Mesendoderm (in vitro differentiated cells): Measurements from ENCODE around the gene MACROD1.

ENCODE experiments used
- DNase-seq: peaks from one replicate; pipeline ENCODE4 v3.0.0; 2013
- H2AK5ac ChIP-seq: 2 replicates; pipeline ENCODE4 v1.6.1; 2013; ENCODE audit warnings: low read length, inconsistent platforms
- H2BK120ac ChIP-seq: 2 replicates; pipeline ENCODE4 v1.6.1; 2013; ENCODE audit warnings: low read depth, mild to moderate bottlenecking, low read length, moderate library complexity, mixed read lengths
- H2BK15ac ChIP-seq: replicated peaks from 2 replicates; pipeline ENCODE4 v1.6.1; 2013; ENCODE audit warnings: low read depth, mild to moderate bottlenecking, moderate library complexity
- H2BK5ac ChIP-seq: 2 replicates; pipeline ENCODE4 v1.6.1; 2013; ENCODE audit warnings: low read length, inconsistent platforms
- H3K18ac ChIP-seq: 2 replicates; pipeline ENCODE4 v1.6.1; 2013; ENCODE audit warnings: mild to moderate bottlenecking, low read length, mixed read lengths
- H3K23ac ChIP-seq: one replicate; pipeline ENCODE4 v1.6.1; 2013; ENCODE audit warnings: low read length
- H3K27ac ChIP-seq: 2 replicates; pipeline ENCODE4 v1.5.1; 2013; ENCODE audit warnings: low read depth, mild to moderate bottlenecking, inconsistent platforms, low read length, moderate library complexity
- H3K27me3 ChIP-seq: 2 replicates; pipeline ENCODE4 v1.6.1; 2013; ENCODE audit warnings: low read length, control low read depth, mild to moderate bottlenecking, inconsistent platforms; ENCODE audit not compliant: insufficient read depth, poor library complexity
- H3K36me3 ChIP-seq: 2 replicates; pipeline ENCODE4 v1.6.1; 2013; ENCODE audit warnings: low read length, inconsistent platforms; ENCODE audit not compliant: control insufficient read depth, insufficient read depth
- H3K4ac ChIP-seq: one replicate; pipeline ENCODE4 v1.6.1; 2013; ENCODE audit warnings: low read depth, mild to moderate bottlenecking, low read length, moderate library complexity
- H3K4me1 ChIP-seq: 2 replicates; pipeline ENCODE4 v1.6.1; 2013; ENCODE audit warnings: low read depth, low read length, inconsistent platforms; ENCODE audit not compliant: control insufficient read depth
- H3K4me2 ChIP-seq: 2 replicates; pipeline ENCODE4 v1.6.1; 2013; ENCODE audit warnings: low read length
- H3K4me3 ChIP-seq: 2 replicates; pipeline ENCODE4 v1.5.1; 2013; ENCODE audit warnings: mild to moderate bottlenecking, low read length
- H3K56ac ChIP-seq: one replicate; pipeline ENCODE4 v1.6.1; 2013; ENCODE audit warnings: low read length
- H3K79me1 ChIP-seq: 2 replicates; pipeline ENCODE4 v1.6.1; 2013; ENCODE audit warnings: low read length, inconsistent platforms
- H3K79me2 ChIP-seq: 2 replicates; pipeline ENCODE4 v1.6.1; 2013; ENCODE audit warnings: mild to moderate bottlenecking, low read length; ENCODE audit not compliant: control insufficient read depth, insufficient read depth
- H3K9ac ChIP-seq: 2 replicates; pipeline ENCODE4 v1.6.1; 2013; ENCODE audit warnings: low read length, inconsistent platforms
- H4K5ac ChIP-seq: one replicate; pipeline ENCODE4 v1.6.1; 2013; ENCODE audit warnings: low read length
- H4K8ac ChIP-seq: one replicate; pipeline ENCODE4 v1.6.1; 2013; ENCODE audit warnings: low read depth, mild to moderate bottlenecking, control low read depth, low read length, moderate library complexity
- WGBS: extraction: QIAGEN DNeasy Blood & Tissue Kit; methylation state at CpG from one replicate; pipeline ENCODE4 v1.1.7; 2013; ENCODE audit warnings: low lambda C conversion rate, missing lambda C conversion rate; ENCODE audit not compliant: insufficient coverage; ENCODE audit errors: extremely low coverage; 5-methylcytosine and 5-hydroxymethylcytosine counted together

Gene MACROD1

DNA sequence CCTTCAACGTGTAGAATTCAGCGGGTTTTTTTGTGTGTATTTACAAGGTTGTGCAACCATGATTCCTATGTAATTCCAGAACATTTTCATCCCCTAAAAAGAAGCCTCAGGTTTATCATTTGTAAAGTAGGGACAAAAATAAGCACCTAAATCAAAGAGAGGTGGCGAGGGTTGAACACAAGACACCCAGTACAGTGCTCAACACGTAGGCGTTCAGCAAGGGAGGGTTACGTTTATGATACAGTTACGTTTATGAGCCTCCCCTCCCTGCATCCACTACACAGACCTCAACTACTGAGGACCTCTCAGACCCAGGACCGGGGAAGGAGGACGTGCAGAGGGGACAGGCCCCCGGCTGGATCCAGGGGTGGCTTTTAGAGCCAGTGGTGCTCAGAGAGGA, 85.5 kb downstream of the MACROD1 start:
- no peaks in the 10 kb centered on the region for H3K4me1 ChIP-seq
- H3K79me2 ChIP-seq, result no peaks in the 10 kb centered on the region
- H2BK120ac ChIP-seq, result no peak overlapping the region
- no peak overlapping the region for H3K18ac ChIP-seq
- H3K4me3 ChIP-seq, result no peak overlapping the region
- no peaks in the 10 kb centered on the region for H3K79me1 ChIP-seq
- H4K8ac ChIP-seq, result no peak overlapping the region
- no peak overlapping the region for H3K4me2 ChIP-seq
- H2BK5ac ChIP-seq, result no peak overlapping the region
- H3K27me3 ChIP-seq, result no peaks in the 10 kb centered on the region
- H2AK5ac ChIP-seq, result no peak overlapping the region
- H3K23ac ChIP-seq, result no peak overlapping the region
- no peak overlapping the region for H3K9ac ChIP-seq
- H3K36me3 ChIP-seq, result no peaks in the 10 kb centered on the region
- DNase-seq, result no peak
- WGBS, result no CpG with 5 or more reads among the region's 10 CpGs
- H3K56ac ChIP-seq, result no peak overlapping the region
- H4K5ac ChIP-seq, result no peak overlapping the region
- H2BK15ac ChIP-seq, result no peak overlapping the region
- no peak overlapping the region for H3K4ac ChIP-seq
- H3K27ac ChIP-seq, result no peak overlapping the region

GRCh38 chr11:64078905-64079304, 87.0 kb downstream of the MACROD1 start:
- Histone ChIP-seq H2BK120ac (no peak overlapping the region), H3K36me3 (no peaks in the 10 kb centered on the region), H3K4me3 (no peak overlapping the region), H3K18ac (no peak overlapping the region), H3K9ac (no peak overlapping the region), H3K23ac (no peak overlapping the region), H3K27me3 (no peaks in the 10 kb centered on the region), H2BK5ac (no peak overlapping the region), H3K79me2 (no peaks in the 10 kb centered on the region), H3K4me1 (no peaks in the 10 kb centered on the region), H3K56ac (no peak overlapping the region), H3K4ac (no peak overlapping the region), H3K27ac (no peak overlapping the region), H4K8ac (no peak overlapping the region), H2BK15ac (no peak overlapping the region), H4K5ac (no peak overlapping the region), H3K4me2 (no peak overlapping the region), H2AK5ac (no peak overlapping the region), H3K79me1 (no peaks in the 10 kb centered on the region)
- DNase-seq, result no peak
- no CpG with 5 or more reads among the region's 13 CpGs for WGBS

GRCh38 chr11:64078284-64078683, 87.6 kb downstream of the MACROD1 start:
- no peak overlapping the region for H2AK5ac ChIP-seq
- no peak overlapping the region for H3K9ac ChIP-seq
- H4K8ac ChIP-seq, result no peak overlapping the region
- no peaks in the 10 kb centered on the region for H3K79me2 ChIP-seq
- H2BK5ac ChIP-seq, result no peak overlapping the region
- H3K27me3 ChIP-seq, result no peaks in the 10 kb centered on the region
- no peak overlapping the region for H3K4me2 ChIP-seq
- no CpG with 5 or more reads among the region's 11 CpGs for WGBS
- H3K36me3 ChIP-seq, result no peaks in the 10 kb centered on the region
- H3K18ac ChIP-seq, result no peak overlapping the region
- no peak for DNase-seq
- H3K79me1 ChIP-seq, result no peaks in the 10 kb centered on the region
- H3K27ac ChIP-seq, result no peak overlapping the region
- H2BK15ac ChIP-seq, result no peak overlapping the region
- no peak overlapping the region for H2BK120ac ChIP-seq
- H3K4me1 ChIP-seq, result no peaks in the 10 kb centered on the region
- H3K4me3 ChIP-seq, result no peak overlapping the region
- H3K56ac ChIP-seq, result no peak overlapping the region
- H3K23ac ChIP-seq, result no peak overlapping the region
- H4K5ac ChIP-seq, result no peak overlapping the region
- no peak overlapping the region for H3K4ac ChIP-seq

- H4K5ac ChIP-seq, result no peak overlapping the region
- no peaks in the 10 kb centered on the region for H3K79me1 ChIP-seq
- H3K79me2 ChIP-seq, result no peaks in the 10 kb centered on the region
- H3K9ac ChIP-seq, result no peak overlapping the region
- no peak overlapping the region for H2AK5ac ChIP-seq
- no peaks in the 10 kb centered on the region for H3K36me3 ChIP-seq
- no peak overlapping the region for H4K8ac ChIP-seq
- no peak overlapping the region for H3K18ac ChIP-seq
- H3K4me3 ChIP-seq, result no peak overlapping the region
- no peak overlapping the region for H3K23ac ChIP-seq
- no peak overlapping the region for H3K4ac ChIP-seq
- H3K56ac ChIP-seq, result no peak overlapping the region
- no peak overlapping the region for H2BK120ac ChIP-seq
- H3K4me1 ChIP-seq, result no peaks in the 10 kb centered on the region
- no peak overlapping the region for H2BK5ac ChIP-seq
- H3K27ac ChIP-seq, result no peak overlapping the region
- no peak overlapping the region for H3K4me2 ChIP-seq
- no peak for DNase-seq
- no peak overlapping the region for H2BK15ac ChIP-seq
- no peaks in the 10 kb centered on the region for H3K27me3 ChIP-seq
- WGBS, result no CpG with 5 or more reads among the region's 12 CpGs
These were observed 88.3 kb downstream of the MACROD1 start for GRCh38 chr11:64077607-64078006.

DNA sequence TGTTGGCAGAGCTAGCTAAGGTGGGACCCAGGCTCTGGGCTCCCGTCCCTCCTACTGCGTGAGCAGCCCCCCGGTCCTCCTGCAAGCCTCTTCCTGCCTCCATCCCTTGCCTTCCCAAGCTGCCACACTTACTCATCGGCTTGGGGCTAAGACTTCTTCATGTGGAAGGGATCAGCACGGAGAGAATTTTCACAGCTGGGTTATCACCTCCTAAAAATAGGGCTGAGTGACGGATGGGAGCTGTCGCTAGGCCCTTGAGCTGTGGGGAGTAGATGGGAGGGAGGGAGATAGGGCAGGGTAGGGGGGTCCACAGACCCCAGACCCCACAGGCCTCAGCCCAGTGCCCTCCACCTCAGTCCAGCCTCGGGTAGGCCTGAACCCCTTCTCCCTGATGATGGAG, 89.2 kb downstream of the MACROD1 start:
- H3K23ac ChIP-seq, result no peak overlapping the region
- H3K27ac ChIP-seq, result no peak overlapping the region
- no peak overlapping the region for H2BK120ac ChIP-seq
- no peaks in the 10 kb centered on the region for H3K36me3 ChIP-seq
- H3K18ac ChIP-seq, result no peak overlapping the region
- H3K4me1 ChIP-seq, result no peaks in the 10 kb centered on the region
- no peak overlapping the region for H2BK5ac ChIP-seq
- H4K5ac ChIP-seq, result no peak overlapping the region
- H3K27me3 ChIP-seq, result no peaks in the 10 kb centered on the region
- H3K4me3 ChIP-seq, result no peak overlapping the region
- no peak overlapping the region for H3K4me2 ChIP-seq
- no peak overlapping the region for H2AK5ac ChIP-seq
- H3K79me1 ChIP-seq, result no peaks in the 10 kb centered on the region
- no peak overlapping the region for H3K9ac ChIP-seq
- H3K4ac ChIP-seq, result no peak overlapping the region
- H4K8ac ChIP-seq, result no peak overlapping the region
- no CpG with 5 or more reads among the region's 8 CpGs for WGBS
- H3K79me2 ChIP-seq, result no peaks in the 10 kb centered on the region
- no peak overlapping the region for H3K56ac ChIP-seq
- H2BK15ac ChIP-seq, result no peak overlapping the region
- DNase-seq, result no peak

- WGBS, result no CpG with 5 or more reads among the region's 10 CpGs
- H2BK120ac ChIP-seq, result no peak overlapping the region
- no peaks in the 10 kb centered on the region for H3K4me1 ChIP-seq
- H3K36me3 ChIP-seq, result no peaks in the 10 kb centered on the region
- H3K56ac ChIP-seq, result no peak overlapping the region
- no peak overlapping the region for H2AK5ac ChIP-seq
- no peaks in the 10 kb centered on the region for H3K79me1 ChIP-seq
- H2BK5ac ChIP-seq, result no peak overlapping the region
- no peak overlapping the region for H4K8ac ChIP-seq
- H3K27me3 ChIP-seq, result no peaks in the 10 kb centered on the region
- H3K27ac ChIP-seq, result no peak overlapping the region
- no peaks in the 10 kb centered on the region for H3K79me2 ChIP-seq
- no peak for DNase-seq
- no peak overlapping the region for H4K5ac ChIP-seq
- H2BK15ac ChIP-seq, result no peak overlapping the region
- no peak overlapping the region for H3K4me3 ChIP-seq
- H3K4me2 ChIP-seq, result no peak overlapping the region
- no peak overlapping the region for H3K23ac ChIP-seq
- H3K9ac ChIP-seq, result no peak overlapping the region
- no peak overlapping the region for H3K4ac ChIP-seq
- no peak overlapping the region for H3K18ac ChIP-seq
These were observed 91.7 kb downstream of the MACROD1 start for GRCh38 chr11:64074239-64074638.
